HG03196 (cell line): Measurements from ENCODE around the gene USP9X.
"Not testable (repeated sequence)": the region's sequence is repeated elsewhere in the genome, so short reads cannot be mapped to it uniquely, and the experiment has no call there.

Experiments
- ATAC-seq: cut with Tn5 transposase; IDR thresholded peaks from one replicate; pipeline ENCODE4 v1.9.1; 2021; ENCODE audit not compliant: unreplicated experiment

Gene USP9X, protein sequence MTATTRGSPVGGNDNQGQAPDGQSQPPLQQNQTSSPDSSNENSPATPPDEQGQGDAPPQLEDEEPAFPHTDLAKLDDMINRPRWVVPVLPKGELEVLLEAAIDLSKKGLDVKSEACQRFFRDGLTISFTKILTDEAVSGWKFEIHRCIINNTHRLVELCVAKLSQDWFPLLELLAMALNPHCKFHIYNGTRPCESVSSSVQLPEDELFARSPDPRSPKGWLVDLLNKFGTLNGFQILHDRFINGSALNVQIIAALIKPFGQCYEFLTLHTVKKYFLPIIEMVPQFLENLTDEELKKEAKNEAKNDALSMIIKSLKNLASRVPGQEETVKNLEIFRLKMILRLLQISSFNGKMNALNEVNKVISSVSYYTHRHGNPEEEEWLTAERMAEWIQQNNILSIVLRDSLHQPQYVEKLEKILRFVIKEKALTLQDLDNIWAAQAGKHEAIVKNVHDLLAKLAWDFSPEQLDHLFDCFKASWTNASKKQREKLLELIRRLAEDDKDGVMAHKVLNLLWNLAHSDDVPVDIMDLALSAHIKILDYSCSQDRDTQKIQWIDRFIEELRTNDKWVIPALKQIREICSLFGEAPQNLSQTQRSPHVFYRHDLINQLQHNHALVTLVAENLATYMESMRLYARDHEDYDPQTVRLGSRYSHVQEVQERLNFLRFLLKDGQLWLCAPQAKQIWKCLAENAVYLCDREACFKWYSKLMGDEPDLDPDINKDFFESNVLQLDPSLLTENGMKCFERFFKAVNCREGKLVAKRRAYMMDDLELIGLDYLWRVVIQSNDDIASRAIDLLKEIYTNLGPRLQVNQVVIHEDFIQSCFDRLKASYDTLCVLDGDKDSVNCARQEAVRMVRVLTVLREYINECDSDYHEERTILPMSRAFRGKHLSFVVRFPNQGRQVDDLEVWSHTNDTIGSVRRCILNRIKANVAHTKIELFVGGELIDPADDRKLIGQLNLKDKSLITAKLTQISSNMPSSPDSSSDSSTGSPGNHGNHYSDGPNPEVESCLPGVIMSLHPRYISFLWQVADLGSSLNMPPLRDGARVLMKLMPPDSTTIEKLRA (N-terminal part only)

DNA sequence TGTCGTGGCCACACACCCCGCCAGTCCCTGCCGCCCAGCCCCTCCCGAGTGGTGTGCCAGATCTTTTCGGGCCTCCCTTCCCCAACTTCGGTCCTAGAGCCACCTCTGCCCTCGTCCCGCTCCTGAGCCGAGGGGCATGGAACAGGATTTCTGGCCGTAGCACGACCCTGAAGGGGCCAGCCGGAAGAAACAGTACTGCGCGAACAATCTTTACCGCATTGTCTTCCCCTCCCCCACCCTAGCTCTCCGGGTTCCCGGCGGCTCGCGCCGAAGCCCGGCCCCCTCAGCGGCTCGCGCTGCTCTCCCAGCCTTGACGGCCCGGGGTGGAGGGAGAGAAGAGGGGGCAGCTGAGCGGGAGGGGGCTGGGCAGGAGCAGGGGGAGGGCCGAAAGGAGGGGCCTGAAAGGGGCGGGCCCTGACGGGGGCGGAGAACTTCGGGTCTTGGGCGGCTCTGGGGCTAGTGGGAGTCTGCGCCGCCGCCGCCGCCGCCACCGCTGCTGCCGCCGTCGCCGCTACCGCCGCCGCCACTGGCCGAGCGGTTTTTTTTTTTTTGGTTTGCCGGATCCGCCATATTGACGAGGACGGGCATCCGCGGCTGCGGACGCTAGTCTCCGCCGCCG lies at the start of gene USP9X:
TSS of gene USP9X (plus strand) at position 553 of the 619 bp plus-strand sequence. CDS start 38,184 bp downstream, outside the sequence.
- peak; percentile 53 for ATAC-seq

GRCh38 chrX:41035582-41035981 lies 49.7 kb upstream of the USP9X start:
- no peak for ATAC-seq

DNA sequence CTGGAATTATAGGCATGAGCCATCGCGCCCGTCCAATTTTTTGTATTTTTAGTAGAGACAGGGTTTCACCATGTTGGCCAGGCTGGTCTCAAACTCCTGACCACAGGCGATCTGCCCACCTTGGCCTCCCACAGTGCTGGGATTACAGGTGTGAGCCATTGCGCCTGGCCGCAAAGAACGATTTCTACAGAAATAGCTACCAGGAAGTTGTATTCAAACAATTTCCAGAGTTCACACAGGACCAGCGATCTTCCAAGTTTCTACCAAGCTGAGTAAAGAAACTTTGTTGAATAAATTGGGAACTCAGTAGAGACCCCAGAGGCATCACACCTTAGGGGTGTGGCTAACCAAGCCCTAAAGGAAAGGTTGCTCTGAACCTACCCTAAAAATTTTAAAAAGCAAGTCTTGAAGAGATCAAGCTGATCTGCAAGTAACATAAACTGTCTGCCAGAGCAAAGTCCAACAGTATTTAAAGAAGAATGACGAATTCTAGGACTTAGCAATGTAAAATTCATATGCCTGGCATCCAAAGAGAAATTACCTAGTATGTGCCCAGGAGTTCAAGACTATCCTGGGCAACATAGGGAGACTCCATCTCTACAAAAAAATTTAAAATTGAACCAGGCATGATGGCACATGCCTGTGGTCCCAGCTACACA lies 48.4 kb upstream of the USP9X start:
- no peak for ATAC-seq

GRCh38 chrX:41043196-41043595 lies 42.0 kb upstream of the USP9X start:
- ATAC-seq: no peak

GRCh38 chrX:41043674-41044345 lies 41.4 kb upstream of the USP9X start:
- no peak for ATAC-seq

GRCh38 chrX:41045960-41046567 lies 39.2 kb upstream of the USP9X start:
- ATAC-seq: no peak

- ATAC-seq: no peak
These were observed 37.2 kb upstream of the USP9X start for GRCh38 chrX:41047878-41048534.

DNA sequence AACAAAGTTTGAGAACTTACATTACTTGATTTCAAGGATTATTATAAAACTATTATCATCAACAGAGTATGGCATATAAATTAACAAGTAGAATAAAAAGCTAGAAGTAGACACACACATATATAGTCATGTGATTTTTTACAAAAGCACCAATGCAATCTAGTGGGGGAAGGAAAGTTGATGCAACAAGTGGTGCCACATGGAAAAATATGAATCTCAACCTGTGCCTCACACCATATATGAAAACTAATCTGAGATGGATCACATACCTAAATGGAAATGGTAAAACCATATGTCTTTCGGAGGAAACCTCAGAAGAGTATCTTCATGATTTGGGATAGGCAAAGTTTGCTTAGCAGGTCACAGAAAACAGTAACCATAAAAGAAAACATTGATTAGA lies 34.9 kb upstream of the USP9X start:
- no peak for ATAC-seq

GRCh38 chrX:41051288-41051687 lies 34.0 kb upstream of the USP9X start:
- no peak for ATAC-seq

- no peak for ATAC-seq
These were observed 29.5 kb upstream of the USP9X start for GRCh38 chrX:41055740-41056139.

- ATAC-seq: not testable (repeated sequence)
These were observed 22.0 kb upstream of the USP9X start for GRCh38 chrX:41063276-41063675.

DNA sequence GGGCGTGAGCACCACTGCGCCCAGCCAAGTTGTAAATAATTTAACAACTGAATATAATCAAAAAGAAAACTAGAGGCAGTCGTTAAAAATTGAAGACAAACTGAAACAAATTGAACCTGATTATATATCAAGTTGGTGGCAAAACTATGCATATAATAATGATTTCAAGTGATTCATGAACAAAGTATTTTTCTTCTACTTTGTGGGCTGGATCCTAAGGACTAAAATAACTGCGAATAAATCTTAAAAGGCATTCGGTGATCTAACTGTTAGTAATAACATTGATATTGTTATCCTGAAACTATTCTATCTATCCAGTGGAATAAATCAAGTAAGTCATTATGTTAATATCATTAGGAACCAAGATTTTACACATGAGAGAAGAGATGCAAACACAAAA lies 21.2 kb upstream of the USP9X start:
- no peak for ATAC-seq

DNA sequence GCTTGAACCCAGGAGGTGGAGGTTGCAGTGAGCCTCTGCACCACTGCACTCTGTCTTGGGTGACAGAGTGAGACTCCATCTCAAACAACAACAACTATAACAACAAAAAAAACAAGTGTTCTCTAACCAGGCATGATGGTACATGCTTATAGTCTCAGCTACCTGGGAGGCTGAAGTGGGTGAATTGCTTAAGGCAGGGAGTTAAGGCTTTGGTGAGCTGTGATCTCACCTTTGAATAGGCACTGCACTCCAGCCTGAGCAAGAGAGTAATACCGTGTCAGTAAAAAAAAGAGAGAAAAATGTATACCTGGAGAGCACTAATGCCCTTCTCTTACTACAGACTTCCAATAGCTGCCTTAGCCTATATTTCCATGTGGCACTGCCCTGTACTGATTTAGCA lies 18.9 kb upstream of the USP9X start:
- no peak for ATAC-seq

DNA sequence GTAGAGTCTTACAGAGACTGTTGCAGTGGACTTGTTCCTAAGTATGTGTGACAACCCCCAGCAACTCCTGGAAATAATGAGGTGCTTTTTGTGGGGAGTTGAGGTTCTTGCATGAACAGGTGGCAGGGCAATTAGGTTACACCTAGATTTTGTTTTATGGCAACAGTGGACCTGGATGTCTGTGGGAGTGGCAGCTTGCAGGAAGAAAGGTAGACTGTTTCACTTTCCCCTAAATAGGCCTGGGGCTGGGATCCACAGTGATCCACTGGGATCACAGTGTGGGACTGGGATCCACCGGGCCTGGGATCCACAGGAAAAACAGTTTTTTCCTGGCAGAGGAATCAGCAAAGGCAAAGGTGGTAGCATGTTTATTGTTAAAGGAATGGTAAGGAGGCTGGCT lies 18.3 kb upstream of the USP9X start:
- ATAC-seq: no peak

- no peak for ATAC-seq
These were observed 17.5 kb upstream of the USP9X start for GRCh38 chrX:41067721-41068120.

- no peak for ATAC-seq
These were observed 8.5 kb upstream of the USP9X start for GRCh38 chrX:41076742-41077141.

DNA sequence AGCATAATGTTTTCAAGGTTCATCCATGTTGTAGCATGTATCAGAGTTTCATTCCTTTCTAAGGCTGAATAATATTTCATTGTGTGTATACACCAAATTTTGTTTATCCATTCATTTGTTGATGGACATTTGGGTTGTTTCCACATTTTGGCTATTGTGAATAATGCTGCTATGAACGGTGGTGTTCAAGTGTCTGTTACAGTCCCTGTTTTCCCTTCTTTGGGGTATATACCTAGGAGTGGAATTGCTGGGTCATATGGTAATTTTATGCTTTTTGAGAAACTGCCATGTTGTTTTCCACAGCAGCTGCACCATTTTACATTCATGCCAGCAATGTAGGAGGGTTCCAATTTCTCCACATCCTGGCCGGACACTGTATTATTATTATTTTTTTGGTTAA lies 3.4 kb upstream of the USP9X start:
- ATAC-seq: no peak

GRCh38 chrX:41082783-41083182 lies 2.5 kb upstream of the USP9X start:
- ATAC-seq: no peak
